Activated CD4-positive, alpha-beta T cell treated with anti-CD3 and anti-CD28 coated beads, Interleukin-2, amount 50 U/mL, for 24 hours (primary cell): Measurements from ENCODE around the gene GTF2H4.
"Not testable (repeated sequence)": the region's sequence is repeated elsewhere in the genome, so short reads cannot be mapped to it uniquely, and the experiment has no call there.

ENCODE experiments used
- DNase-seq, 2 donors: peaks; one replicate each; pipeline ENCODE4 v3.0.0-alpha.2; 2020; ENCODE audit warnings: low read depth in 1 of 2, low spot score in 1 of 2

The GTF2H4 gene

GRCh38 chr6:30893666-30894065 is 14.3 kb upstream of the GTF2H4 start:
- no peak for DNase-seq

- no peak for DNase-seq
Observed at GRCh38 chr6:30894381-30894780, 13.6 kb upstream of the GTF2H4 start.

GRCh38 chr6:30894935-30895334 is 13.1 kb upstream of the GTF2H4 start:
- DNase-seq, result no peak

GRCh38 chr6:30895343-30895742 is 12.7 kb upstream of the GTF2H4 start:
- DNase-seq, result no peak

- no peak for DNase-seq
Observed at GRCh38 chr6:30896541-30896940, 11.5 kb upstream of the GTF2H4 start.

- no peak for DNase-seq
Observed at GRCh38 chr6:30897882-30898281, 10.1 kb upstream of the GTF2H4 start.

GRCh38 chr6:30898750-30899360 is 9.2 kb upstream of the GTF2H4 start:
- no peak for DNase-seq

- DNase-seq, result no peak
Observed at GRCh38 chr6:30900863-30901417, 7.1 kb upstream of the GTF2H4 start.

GRCh38 chr6:30901436-30901835 is 6.6 kb upstream of the GTF2H4 start:
- DNase-seq, result no peak

GRCh38 chr6:30902196-30902595 is 5.8 kb upstream of the GTF2H4 start:
- DNase-seq, result not testable (repeated sequence)

GRCh38 chr6:30902709-30903108 is 5.3 kb upstream of the GTF2H4 start:
- DNase-seq, result no peak

- no peak for DNase-seq
Observed at GRCh38 chr6:30903236-30903635, 4.8 kb upstream of the GTF2H4 start.

- DNase-seq, result not testable (repeated sequence)
Observed at GRCh38 chr6:30907290-30907757, 683 bp upstream of the GTF2H4 start.

- no peak for DNase-seq
Observed at GRCh38 chr6:30908700-30909099, 693 bp downstream of the GTF2H4 start.

GRCh38 chr6:30910473-30910872 is 2.5 kb downstream of the GTF2H4 start:
- not testable (repeated sequence) for DNase-seq

GRCh38 chr6:30912746-30913520 is 4.9 kb downstream of the GTF2H4 start:
- DNase-seq, result no peak

- DNase-seq, result no peak
Observed at GRCh38 chr6:30913721-30914075, 5.7 kb downstream of the GTF2H4 start.

GRCh38 chr6:30914076-30914853 is 6.3 kb downstream of the GTF2H4 start, which contains the start of gene VARS2:
Gene VARS2, plus strand, starts transcription at chr6:30914238. Its CDS starts 599 bp downstream, at chr6:30914837.
- DNase-seq, result peak; percentile 80 to 83

GRCh38 chr6:30914854-30915590 is 7.0 kb downstream of the GTF2H4 start:
- no peak for DNase-seq

GRCh38 chr6:30915591-30915946 is 7.6 kb downstream of the GTF2H4 start:
- DNase-seq, result peak in 1 of 2 donors; percentile 7

- no peak for DNase-seq
Observed at GRCh38 chr6:30917041-30917440, 9.0 kb downstream of the GTF2H4 start.
